H1 (cell line): ENCODE results near the gene ZNF618. TPM values are rescaled to one million over a fixed set of nuclear protein-coding genes. Genes with fewer than 3 reads are reported as not detected.

Experiments used
- CTCF ChIA-PET: fragments of 300-600 bp; sonication (Branson Sonifier 250); formaldehyde crosslinking; loops from one replicate; lab custom pipeline; 2021; ENCODE audit not compliant: partially characterized antibody; lab: Charles Lee
- POLR2A ChIA-PET: fragments of 300-600 bp; sonication (Branson Sonifier 250); formaldehyde crosslinking; loops from one replicate; lab custom pipeline; 2021; ENCODE audit warnings: inconsistent platforms; ENCODE audit not compliant: partially characterized antibody; lab: Charles Lee
- DNase-seq, 2 experiments: peaks; one replicate each; pipeline versions ENCODE4 v3.0.0 to v3.0.0-alpha.2; 2010 to 2022; ENCODE audit warnings: low spot score in 2 of 2, low read depth in 1 of 2, mixed read lengths in 1 of 2
- FAIRE-seq: peaks from 2 replicates; lab custom pipeline; 2011; peaks lifted over from hg19 to GRCh38; lab: Jason Lieb, UNC
- H2AFZ ChIP-seq: 2 replicates; pipeline ENCODE4 v1.8.1; 2012; ENCODE audit warnings: low read length, inconsistent platforms
- H2AK5ac ChIP-seq: 2 replicates; pipeline ENCODE4 v1.6.1; 2013; ENCODE audit warnings: low read depth, low read length
- H2BK120ac ChIP-seq: replicated peaks from 2 replicates; pipeline ENCODE3; 2013; ENCODE audit warnings: low read depth, low read length, inconsistent platforms
- H2BK12ac ChIP-seq: 2 replicates; pipeline ENCODE4 v1.6.1; 2013; ENCODE audit warnings: low read depth, low read length
- H2BK15ac ChIP-seq: 2 replicates; pipeline ENCODE4 v1.6.1; 2013; ENCODE audit warnings: low read length
- H2BK20ac ChIP-seq: 2 replicates; pipeline ENCODE4 v1.6.1; 2013; ENCODE audit warnings: low read length
- H2BK5ac ChIP-seq: 2 replicates; pipeline ENCODE4 v1.6.1; 2013; ENCODE audit warnings: low read depth, low read length
- H3K14ac ChIP-seq: 2 replicates; pipeline ENCODE4 v1.6.1; 2013; ENCODE audit warnings: inconsistent platforms; ENCODE audit not compliant: insufficient read length
- H3K18ac ChIP-seq: 2 replicates; pipeline ENCODE4 v1.6.1; 2013; ENCODE audit warnings: low read length; ENCODE audit errors: extremely low read depth
- H3K23ac ChIP-seq: 2 replicates; pipeline ENCODE4 v1.6.1; 2013; ENCODE audit warnings: inconsistent platforms; ENCODE audit not compliant: insufficient read length
- H3K23me2 ChIP-seq: 2 replicates; pipeline ENCODE4 v1.6.1; 2013; ENCODE audit warnings: low read depth, low read length
- H3K27ac ChIP-seq: 2 replicates; pipeline ENCODE4 v1.6.1; 2011; ENCODE audit warnings: low read depth, low read length, inconsistent platforms
- H3K27me3 ChIP-seq, 4 experiments: replicated peaks in 1 of 4; 1 replicate in 1 of 4; 2 replicates in 3 of 4; pipeline versions ENCODE4 v1.6.1 to v1.8.1; 2011 to 2013; ENCODE audit warnings: low read length in 3 of 4, mild to moderate bottlenecking in 3 of 4, inconsistent platforms in 2 of 4, mixed read lengths in 2 of 4, moderate library complexity in 1 of 4; ENCODE audit not compliant: control insufficient read depth in 3 of 4, insufficient read depth in 3 of 4; ENCODE audit errors: extremely low read depth in 1 of 4
- H3K36me3 ChIP-seq, 4 experiments: 2 replicates each; pipeline versions ENCODE4 v1.6.1 to v1.8.1; 2011 to 2013; ENCODE audit warnings: mild to moderate bottlenecking in 4 of 4, low read length in 3 of 4, moderate library complexity in 2 of 4, control low read depth in 1 of 4, inconsistent platforms in 1 of 4; ENCODE audit not compliant: insufficient read depth in 4 of 4, control insufficient read depth in 2 of 4
- H3K4ac ChIP-seq: replicated peaks from 2 replicates; pipeline ENCODE3; 2013; ENCODE audit warnings: low read length, low read depth, mixed read lengths, inconsistent platforms; ENCODE audit not compliant: insufficient read length
- H3K4me1 ChIP-seq, 4 experiments: replicated peaks in 1 of 4; 1 replicate in 1 of 4; 2 replicates in 3 of 4; pipeline versions ENCODE4 v1.6.1 to v1.8.1; 2011 to 2013; ENCODE audit warnings: low read length in 3 of 4, inconsistent platforms in 2 of 4, mixed read lengths in 1 of 4; ENCODE audit not compliant: insufficient read depth in 4 of 4, control insufficient read depth in 3 of 4
- H3K4me2 ChIP-seq, 2 experiments: 2 replicates each; pipeline versions ENCODE4 v1.6.1 to v1.8.1; 2011 to 2013; ENCODE audit warnings: low read depth in 2 of 2, low read length in 2 of 2, control low read depth in 1 of 2, inconsistent platforms in 1 of 2, mild to moderate bottlenecking in 1 of 2; ENCODE audit not compliant: insufficient read depth in 1 of 2
- H3K4me3 ChIP-seq, 4 experiments: fragments of 200-600, 300-600 bp in 1 of 4; sonication (generic), shearing (Covaris generic), sonication (Bioruptor Twin) in 1 of 4; 2 replicates each; pipeline versions ENCODE4 v1.5.1 to v1.8.1; 2011 to 2016; ENCODE audit warnings: low read length in 4 of 4, low read depth in 3 of 4, control low read depth in 2 of 4, inconsistent platforms in 2 of 4, mild to moderate bottlenecking in 2 of 4, mixed read lengths in 1 of 4, moderate library complexity in 1 of 4; ENCODE audit not compliant: insufficient read depth in 2 of 4; ENCODE audit errors: extremely low read depth in 1 of 4
- H3K56ac ChIP-seq: replicated peaks from 2 replicates; pipeline ENCODE3; 2013; ENCODE audit warnings: low read depth, mild to moderate bottlenecking, mixed read lengths, low read length, inconsistent platforms; ENCODE audit not compliant: insufficient read length
- H3K79me1 ChIP-seq: 2 replicates; pipeline ENCODE4 v1.6.1; 2013; ENCODE audit warnings: low read depth, low read length, control low read depth
- H3K79me2 ChIP-seq, 2 experiments: 2 replicates each; pipeline versions ENCODE4 v1.6.1 to v1.8.1; 2012 to 2013; ENCODE audit warnings: low read length in 2 of 2, mild to moderate bottlenecking in 2 of 2, inconsistent platforms in 1 of 2; ENCODE audit not compliant: insufficient read depth in 2 of 2, control insufficient read depth in 1 of 2
- H3K9ac ChIP-seq, 4 experiments: replicated peaks in 1 of 4; 1 replicate in 1 of 4; 2 replicates in 3 of 4; pipeline versions ENCODE4 v1.6.1 to v1.8.1; 2011 to 2013; ENCODE audit warnings: low read depth in 3 of 4, low read length in 3 of 4, control low read depth in 2 of 4, mild to moderate bottlenecking in 2 of 4, moderate library complexity in 2 of 4, inconsistent platforms in 1 of 4; ENCODE audit errors: extremely low read depth in 1 of 4
- H3K9me3 ChIP-seq, 2 experiments: 2 replicates each; pipeline versions ENCODE4 v1.6.1 to v1.8.1; 2012 to 2013; ENCODE audit warnings: mild to moderate bottlenecking in 2 of 2, moderate library complexity in 2 of 2, control low read depth in 1 of 2, inconsistent platforms in 1 of 2, low read depth in 1 of 2, low read length in 1 of 2, mixed read lengths in 1 of 2; ENCODE audit not compliant: insufficient read depth in 2 of 2
- H4K20me1 ChIP-seq, 2 experiments: replicated peaks in 1 of 2; 2 replicates each; pipeline versions ENCODE3 to v1.8.1; 2011 to 2013; ENCODE audit warnings: inconsistent platforms in 2 of 2, low read length in 2 of 2, mild to moderate bottlenecking in 1 of 2; ENCODE audit not compliant: insufficient read depth in 2 of 2, control insufficient read depth in 1 of 2
- H4K5ac ChIP-seq: 2 replicates; pipeline ENCODE4 v1.6.1; 2013; ENCODE audit warnings: low read length, low read depth, mixed read lengths, inconsistent platforms; ENCODE audit not compliant: insufficient read length
- H4K8ac ChIP-seq: 2 replicates; pipeline ENCODE4 v1.8.0; 2013; ENCODE audit warnings: mild to moderate bottlenecking, moderate library complexity, low read length, inconsistent platforms; ENCODE audit not compliant: insufficient read depth; ENCODE audit errors: extremely low read depth
- H4K91ac ChIP-seq: replicated peaks from 2 replicates; pipeline ENCODE3; 2013; ENCODE audit warnings: low read length, mixed read lengths, inconsistent platforms; ENCODE audit not compliant: insufficient read length
- CTCF ChIP-seq, 3 experiments: IDR thresholded peaks; 1 replicate in 2 of 3; 2 replicates in 1 of 3; pipeline versions ENCODE4 v1.5.1 to v1.6.1; 2011; ENCODE audit warnings: low read length in 3 of 3, mild to moderate bottlenecking in 3 of 3, inconsistent platforms in 2 of 3, low read depth in 1 of 3, moderate library complexity in 1 of 3; ENCODE audit not compliant: insufficient read depth in 1 of 3; ENCODE audit errors: control extremely low read depth in 1 of 3
- RAD21 ChIP-seq, 2 experiments: IDR thresholded peaks in 1 of 2; conservative IDR thresholded peaks in 1 of 2; 2 replicates each; pipeline ENCODE4 v1.6.1; 2011; ENCODE audit warnings: low read depth in 2 of 2, low read length in 2 of 2, improper control_type of control experiment in 1 of 2, inconsistent platforms in 1 of 2, mild to moderate bottlenecking in 1 of 2, moderate library complexity in 1 of 2
- TAF1 ChIP-seq: IDR thresholded peaks from 2 replicates; pipeline ENCODE4 v1.6.1; 2011; ENCODE audit warnings: mild to moderate bottlenecking, low read depth, low read length
- WGBS, 2 experiments: shearing (Covaris generic) in 1 of 2; methylation state at CpG; one replicate each; pipeline versions ENCODE4 v1.1.6 to v1.1.7; 2013 to 2015; ENCODE audit warnings: low lambda C conversion rate in 2 of 2, mixed read lengths in 2 of 2, inconsistent platforms in 1 of 2, low coverage in 1 of 2, missing lambda C conversion rate in 1 of 2; ENCODE audit not compliant: insufficient replicate concordance in 2 of 2, insufficient coverage in 1 of 2, insufficient read length in 1 of 2; ENCODE audit errors: extremely low coverage in 1 of 2, missing lambda C conversion rate in 1 of 2; 5-methylcytosine and 5-hydroxymethylcytosine counted together
- polyA plus RNA-seq, 7 experiments: library from polyadenylated mRNA; depleted of rRNA in 3 of 7; stranded (reverse) in 5 of 7; unstranded in 2 of 7; fragments of >200 nt in 5 of 7; fragments of 200-250 nt in 2 of 7; gene quantifications; 1 replicate in 5 of 7; 2 replicates in 1 of 7; 4 replicates in 1 of 7; pipeline versions ENCODE4 v1.2.1 to v1.2.3, GENCODE V29; 2011 to 2013; ENCODE audit warnings: missing spikeins in 2 of 7, mixed read lengths in 2 of 7
- total RNA-seq: library from RNA; stranded (reverse); fragmentation: NEBNext Ultra II Directional; extraction: Animal tissue kit (Norgen Biotek cat#: 25700); gene quantifications from 2 replicates; pipeline ENCODE4 v1.2.1, GENCODE V29; 2021

ZNF618 gene
- total and polyA plus RNA-seq, 2 of the 8 experiments (the other 6 are each of a cell fraction or from before 2014, with no cell fraction given), result 9.6 to 28.5 TPM

DNA sequence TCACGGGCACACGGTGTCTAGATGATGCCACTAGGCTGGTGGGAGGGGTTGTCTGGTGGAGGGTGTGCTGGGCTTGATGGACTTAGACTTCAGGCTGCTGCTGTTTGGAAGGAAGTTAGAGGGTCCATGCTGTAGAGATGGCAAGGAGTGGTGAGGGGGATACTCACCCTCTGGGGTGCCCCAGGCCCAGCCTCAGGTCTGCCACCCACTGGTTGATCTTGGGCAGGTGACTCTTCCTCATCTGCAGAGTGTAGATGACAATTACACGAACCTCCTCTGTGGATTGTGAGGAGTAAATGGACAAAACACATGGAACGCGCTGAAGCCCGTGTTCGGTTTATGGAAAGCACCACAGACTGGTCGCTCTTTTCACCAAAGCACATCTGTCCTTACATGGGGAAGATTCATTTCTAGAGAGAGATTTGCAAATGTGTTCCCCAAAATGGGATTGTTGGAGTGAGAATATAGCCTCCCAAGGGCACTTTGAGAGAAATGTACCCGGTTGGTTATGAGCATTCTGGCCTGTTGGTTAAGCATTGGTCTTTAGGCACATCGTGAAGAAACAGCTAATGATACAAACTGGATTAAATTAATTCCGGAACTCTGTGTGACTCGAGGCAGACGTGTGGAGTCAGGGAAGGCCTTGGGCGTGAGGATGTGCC is 58.2 kb downstream of the ZNF618 start:
- TF ChIP-seq TAF1 (no peak), RAD21 (IDR thresholded peaks at IDR 0.05 in 1 of 2, conservative IDR thresholded peaks at IDR 0.05 in 1 of 2; ENCODE audit: low read depth in 2 of 2, low read length in 2 of 2) (peak in 1 of 2 experiments; percentile 36; a peak in 2 of 4 replicates), CTCF (IDR thresholded peaks at IDR 0.05; ENCODE audit: control extremely low read depth in 1 of 3, insufficient read depth in 1 of 3, low read depth in 1 of 3, low read length in 3 of 3) (peak; percentile 32 to 46 (median 32); a peak in 3 of 4 replicates)
- Histone ChIP-seq H2BK15ac (no peak overlapping the region), H3K9me3 (no peaks in the 10 kb centered on the region), H3K18ac (no peak overlapping the region), H4K91ac (no peak overlapping the region), H3K4me3 (no peak overlapping the region), H3K4me1 (peaks cover 0 to 4% (median 3%) of the 10 kb centered on the region in 4 experiments; a peak in 5 of 7 replicates), H3K23me2 (no peaks in the 10 kb centered on the region; the same call in 1 of the 2 replicates), H2AFZ (no peak overlapping the region), H3K36me3 (no peaks in the 10 kb centered on the region), H4K20me1 (peaks cover 4 to 11% of the 10 kb centered on the region in 2 experiments), H3K4me2 (no peak overlapping the region), H3K56ac (no peak overlapping the region), H2BK120ac (no peak overlapping the region), H3K79me2 (peaks cover 3 to 36% of the 10 kb centered on the region in 2 experiments; a peak in 3 of 4 replicates), H3K14ac (no peak overlapping the region), H4K8ac (no peak overlapping the region), H3K27ac (no peak overlapping the region), H3K79me1 (peaks cover 11% of the 10 kb centered on the region), H2BK20ac (no peak overlapping the region), H2BK12ac (no peak overlapping the region), H3K23ac (no peak overlapping the region), H2BK5ac (no peak overlapping the region), H3K4ac (no peak overlapping the region), H3K9ac (no peak overlapping the region), H4K5ac (no peak overlapping the region), H2AK5ac (no peak overlapping the region), H3K27me3 (no peaks in the 10 kb centered on the region)
- ChIA-PET CTCF (interaction anchor here (0.7 to 2.3 kb wide), 10 partner anchors 9 to 103 kb away, joined by 3 to 9 read pairs (median 3); no protein-coding TSS in a partner anchor), POLR2A (no interaction called here)
- 88% methylated on average over 14 of the region's 14 CpGs; no CpG with 5 or more reads in 1 of the 2 experiments for WGBS, 2 experiments
- DNase-seq (peak in 1 of 2 experiments; percentile 37), FAIRE-seq (no peak)
